HAP-1 (cell line): ENCODE measurements around the gene PON3.

Experiments used
- DNase-seq, 2 experiments: peaks; one replicate each; pipeline ENCODE4 v3.0.0-alpha.2; 2016 to 2020; ENCODE audit warnings: low spot score in 2 of 2
- H3K27me3 ChIP-seq: fragments of 250-450 bp; sonication (Bioruptor Pico); 2 replicates; pipeline ENCODE4 v1.5.1; 2020; ENCODE audit warnings: low read depth, mild to moderate bottlenecking, moderate library complexity
- H3K36me3 ChIP-seq: fragments of 250-450 bp; sonication (Bioruptor Pico); replicated peaks from 2 replicates; pipeline ENCODE4 v1.5.1; 2020; ENCODE audit warnings: mild to moderate bottlenecking
- H3K4me1 ChIP-seq: fragments of 250-450 bp; sonication (Bioruptor Pico); 2 replicates; pipeline ENCODE4 v1.5.1; 2020; ENCODE audit warnings: mild to moderate bottlenecking
- H3K4me3 ChIP-seq: fragments of 250-450 bp; sonication (Bioruptor Pico); 2 replicates; pipeline ENCODE4 v1.5.1; 2020; ENCODE audit warnings: mild to moderate bottlenecking, moderate library complexity
- H3K9me3 ChIP-seq: fragments of 250-450 bp; sonication (Bioruptor Pico); 2 replicates; pipeline ENCODE4 v1.5.1; 2020; ENCODE audit warnings: mild to moderate bottlenecking, moderate library complexity
- in situ Hi-C: fragments of 300-500 bp; cut with MboI; formaldehyde crosslinking; loops from 3 replicates; pipeline ENCODE4 v1.14.3; 2020; ENCODE audit warnings: low sequenced_read_pairs, inconsistent platforms, mixed read lengths

The PON3 gene

GRCh38 chr7:95320651-95321050 lies 75.5 kb downstream of the PON3 start:
- Histone ChIP-seq H3K4me1 (no peaks in the 10 kb centered on the region), H3K9me3 (no peaks in the 10 kb centered on the region), H3K27me3 (no peaks in the 10 kb centered on the region), H3K4me3 (no peak overlapping the region), H3K36me3 (no peaks in the 10 kb centered on the region)
- no peak for DNase-seq
- in situ Hi-C loops, result no loop called here

- no peak overlapping the region for H3K4me3 ChIP-seq
- in situ Hi-C loops, result no loop called here
These were observed 76.6 kb downstream of the PON3 start for GRCh38 chr7:95319570-95319969.

GRCh38 chr7:95318501-95319100 lies 77.6 kb downstream of the PON3 start:
- Histone ChIP-seq H3K4me3 (no peak overlapping the region), H3K4me1 (peaks cover 5% of the 10 kb centered on the region), H3K9me3 (no peaks in the 10 kb centered on the region), H3K36me3 (no peaks in the 10 kb centered on the region), H3K27me3 (no peaks in the 10 kb centered on the region)
- in situ Hi-C loops, result no loop called here
- no peak for DNase-seq

More at GRCh38 chr7:95319570-95319969, 76.6 kb downstream of the PON3 start:
- no peaks in the 10 kb centered on the region for H3K36me3 ChIP-seq
- no peaks in the 10 kb centered on the region for H3K9me3 ChIP-seq
- no peak for DNase-seq
- no peaks in the 10 kb centered on the region for H3K27me3 ChIP-seq
- peaks cover 5% of the 10 kb centered on the region for H3K4me1 ChIP-seq

- DNase-seq, result no peak
- no peak overlapping the region for H3K4me3 ChIP-seq
- no peaks in the 10 kb centered on the region for H3K27me3 ChIP-seq
- in situ Hi-C loops, result no loop called here
- H3K4me1 ChIP-seq, result peaks cover 5% of the 10 kb centered on the region
- no peaks in the 10 kb centered on the region for H3K36me3 ChIP-seq
- no peaks in the 10 kb centered on the region for H3K9me3 ChIP-seq
These were observed 78.2 kb downstream of the PON3 start for GRCh38 chr7:95317966-95318365.

GRCh38 chr7:95317546-95317945 lies 78.6 kb downstream of the PON3 start:
- in situ Hi-C loops, result no loop called here
- H3K27me3 ChIP-seq, result no peaks in the 10 kb centered on the region
- DNase-seq, result peak in 1 of 2 experiments; percentile 24
- no peaks in the 10 kb centered on the region for H3K9me3 ChIP-seq
- H3K4me1 ChIP-seq, result peaks cover 5% of the 10 kb centered on the region
- no peaks in the 10 kb centered on the region for H3K36me3 ChIP-seq
- H3K4me3 ChIP-seq, result no peak overlapping the region

- H3K4me3 ChIP-seq, result no peak overlapping the region
- H3K36me3 ChIP-seq, result no peaks in the 10 kb centered on the region
- in situ Hi-C loops, result no loop called here
- no peak for DNase-seq
- no peaks in the 10 kb centered on the region for H3K9me3 ChIP-seq
- no peaks in the 10 kb centered on the region for H3K27me3 ChIP-seq
- H3K4me1 ChIP-seq, result peaks cover 5% of the 10 kb centered on the region
These were observed 79.6 kb downstream of the PON3 start for GRCh38 chr7:95316588-95316987.

GRCh38 chr7:95312561-95312960 lies 83.6 kb downstream of the PON3 start:
- no peak for DNase-seq
- Histone ChIP-seq H3K27me3 (no peaks in the 10 kb centered on the region), H3K36me3 (no peaks in the 10 kb centered on the region), H3K4me1 (peaks cover 8% of the 10 kb centered on the region), H3K9me3 (no peaks in the 10 kb centered on the region), H3K4me3 (no peak overlapping the region)
- in situ Hi-C loops, result no loop called here

- Histone ChIP-seq H3K36me3 (no peaks in the 10 kb centered on the region), H3K27me3 (no peaks in the 10 kb centered on the region), H3K4me3 (no peak overlapping the region), H3K4me1 (peaks cover 8% of the 10 kb centered on the region), H3K9me3 (no peaks in the 10 kb centered on the region)
- DNase-seq, result no peak
- in situ Hi-C loops, result no loop called here
These were observed 84.8 kb downstream of the PON3 start for GRCh38 chr7:95311389-95311788.

GRCh38 chr7:95309951-95310350 lies 86.2 kb downstream of the PON3 start:
- H3K4me1 ChIP-seq, result peaks cover 3% of the 10 kb centered on the region
- in situ Hi-C loops, result no loop called here
- no peak for DNase-seq
- H3K4me3 ChIP-seq, result no peak overlapping the region
- H3K9me3 ChIP-seq, result no peaks in the 10 kb centered on the region
- no peaks in the 10 kb centered on the region for H3K36me3 ChIP-seq
- H3K27me3 ChIP-seq, result no peaks in the 10 kb centered on the region
